Stimulated activated effector memory CD8-positive, alpha-beta T cell treated with anti-CD3 and anti-CD28 coated beads, Interleukin-12 subunit alpha, Interleukin-12 subunit beta, amount 100 ng/mL, for 72 hours (primary cell): ENCODE data around the gene CSMD2.

Experiments
- ATAC-seq: fragments of 150-1000 bp; cut with Tn5 transposase; 2 replicates; pipeline ENCODE4 v1.10.0; 2021
- DNase-seq, 2 donors: peaks; one replicate each; pipeline ENCODE4 v3.0.0; 2021 to 2022; ENCODE audit warnings: low spot score in 2 of 2
- H3K27ac Mint-ChIP-seq: one replicate; pipeline ENCODE4 v1.8.0; 2022; ENCODE audit warnings: mild to moderate bottlenecking, mixed read lengths
- H3K36me3 Mint-ChIP-seq: one replicate; pipeline ENCODE4 v1.8.0; 2022; ENCODE audit warnings: mild to moderate bottlenecking, mixed read lengths
- H3K4me1 Mint-ChIP-seq: one replicate; pipeline ENCODE4 v1.8.0; 2022; ENCODE audit warnings: mixed read lengths
- H3K4me3 Mint-ChIP-seq: one replicate; pipeline ENCODE4 v1.8.0; 2022; ENCODE audit warnings: mild to moderate bottlenecking, mixed read lengths
- H3K9me3 Mint-ChIP-seq: one replicate; pipeline ENCODE4 v1.8.0; 2022; ENCODE audit warnings: mixed read lengths

CSMD2 gene

DNA sequence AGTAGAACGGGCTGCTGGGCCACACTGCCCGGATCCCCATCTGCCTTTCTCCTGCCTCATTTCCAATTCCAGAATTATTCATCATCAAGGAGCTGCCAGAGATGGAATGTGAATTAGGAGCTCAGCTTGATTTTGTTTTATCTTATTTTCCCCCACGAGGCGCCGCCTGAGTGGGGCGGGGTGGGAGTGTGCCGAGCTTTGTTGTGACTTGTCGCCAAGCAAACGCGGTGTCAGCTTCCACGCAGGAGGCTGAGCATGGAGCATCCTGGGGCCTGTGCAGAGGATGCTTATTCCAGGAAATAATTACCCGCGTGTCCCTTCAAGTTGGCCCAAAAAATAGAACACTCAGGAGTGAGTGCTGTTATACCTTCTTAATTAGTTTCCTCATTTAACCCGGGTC lies 209.9 kb downstream of the CSMD2 start:
- H3K4me3 Mint-ChIP-seq: no peak overlapping the region
- H3K4me1 Mint-ChIP-seq: no peaks in the 10 kb centered on the region

DNA sequence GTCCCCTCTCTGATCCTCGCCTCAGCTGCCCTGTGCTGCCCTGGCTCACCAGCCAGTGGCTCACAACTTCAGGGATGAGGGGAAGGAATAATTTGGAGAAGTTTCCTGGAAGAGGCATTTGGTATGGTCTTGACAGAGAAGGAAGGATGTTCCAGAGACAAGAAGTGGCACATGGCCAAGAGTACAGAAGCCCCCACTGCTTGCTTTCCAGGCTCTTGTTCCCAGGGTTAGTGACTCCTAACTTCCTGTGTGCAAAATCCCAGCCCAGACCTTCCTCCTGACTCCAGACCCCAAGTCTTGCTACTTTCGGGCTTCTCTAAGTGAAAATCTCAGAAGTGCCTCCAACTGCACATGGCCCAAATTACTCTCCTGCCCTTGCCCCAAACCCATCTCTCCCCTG lies 215.5 kb downstream of the CSMD2 start:
- H3K4me1 Mint-ChIP-seq: no peaks in the 10 kb centered on the region
- H3K36me3 Mint-ChIP-seq: no peaks in the 10 kb centered on the region
- DNase-seq: no peak
- no peaks in the 10 kb centered on the region for H3K9me3 Mint-ChIP-seq
- no peak for ATAC-seq
- H3K4me3 Mint-ChIP-seq: no peak overlapping the region
- no peak overlapping the region for H3K27ac Mint-ChIP-seq

More for the DNA sequence above, 209.9 kb downstream of the CSMD2 start:
- no peaks in the 10 kb centered on the region for H3K9me3 Mint-ChIP-seq
- H3K36me3 Mint-ChIP-seq: no peaks in the 10 kb centered on the region
- H3K27ac Mint-ChIP-seq: no peak overlapping the region
- DNase-seq (no peak), ATAC-seq (no peak)

DNA sequence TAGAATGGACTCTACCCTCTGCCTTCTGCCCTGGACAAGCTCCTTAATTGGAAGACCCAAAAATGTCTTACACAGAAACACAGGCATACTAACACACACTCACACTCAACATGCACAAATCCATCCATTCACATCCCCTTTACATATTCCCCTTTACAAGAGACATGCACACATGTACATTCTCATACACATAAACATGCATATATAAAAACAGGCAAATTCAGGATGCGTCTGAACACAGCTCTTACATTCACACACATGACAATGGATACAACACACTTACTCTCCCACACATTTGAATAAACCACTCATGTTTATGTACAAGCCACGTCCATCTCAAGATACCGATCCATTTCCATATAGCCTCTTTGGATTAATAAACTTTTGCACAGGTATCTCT lies 216.7 kb downstream of the CSMD2 start:
- no peaks in the 10 kb centered on the region for H3K36me3 Mint-ChIP-seq
- H3K4me3 Mint-ChIP-seq: no peak overlapping the region
- no peak for DNase-seq
- H3K9me3 Mint-ChIP-seq: no peaks in the 10 kb centered on the region
- H3K4me1 Mint-ChIP-seq: no peaks in the 10 kb centered on the region
- no peak overlapping the region for H3K27ac Mint-ChIP-seq
- ATAC-seq: no peak

DNA sequence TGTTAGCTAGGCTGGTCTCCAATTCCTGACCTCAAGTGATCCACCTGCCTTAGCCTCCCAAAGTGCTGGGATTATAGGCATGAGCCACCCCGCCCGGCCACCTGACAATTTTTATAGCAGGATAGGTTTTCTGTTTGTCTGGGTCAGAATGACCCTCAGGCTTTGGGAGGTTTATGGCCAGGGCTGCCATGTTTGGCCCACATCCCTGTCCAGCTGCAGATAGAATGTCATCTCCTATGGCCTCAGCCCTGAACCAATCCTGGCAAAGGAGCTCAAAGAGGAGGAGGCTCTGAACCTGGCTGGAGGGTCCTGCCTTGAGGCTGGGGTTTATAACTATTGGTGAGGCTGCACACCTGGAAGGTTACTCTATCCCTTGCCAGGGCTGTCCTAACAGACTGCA lies 218.2 kb downstream of the CSMD2 start:
- H3K36me3 Mint-ChIP-seq: no peaks in the 10 kb centered on the region
- no peaks in the 10 kb centered on the region for H3K9me3 Mint-ChIP-seq
- ATAC-seq (no peak), DNase-seq (no peak)
- H3K4me1 Mint-ChIP-seq: no peaks in the 10 kb centered on the region
- H3K4me3 Mint-ChIP-seq: no peak overlapping the region
- H3K27ac Mint-ChIP-seq: no peak overlapping the region

DNA sequence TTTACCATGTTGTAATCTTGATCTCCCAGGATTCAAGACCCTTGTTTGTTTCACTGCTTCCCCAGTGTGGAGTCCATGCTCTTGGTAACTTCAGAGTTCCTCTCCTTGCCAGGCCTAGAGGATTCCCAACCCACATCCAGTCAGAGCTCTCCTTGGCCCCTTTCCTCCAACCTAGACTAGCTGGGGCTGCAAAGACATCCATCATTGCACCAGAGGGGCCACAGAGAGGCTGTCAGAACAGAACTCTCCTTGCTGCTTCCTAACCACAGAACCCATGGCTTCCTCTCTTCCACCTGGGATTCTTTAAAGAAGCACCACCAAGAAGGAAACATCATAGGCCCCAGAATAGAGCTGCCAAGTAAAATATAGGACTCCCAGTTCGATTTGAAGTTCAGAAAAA lies 220.2 kb downstream of the CSMD2 start:
- ATAC-seq (no peak), DNase-seq (no peak)
- peaks cover 3% of the 10 kb centered on the region for H3K9me3 Mint-ChIP-seq
- H3K36me3 Mint-ChIP-seq: no peaks in the 10 kb centered on the region
- H3K4me1 Mint-ChIP-seq: no peaks in the 10 kb centered on the region
- H3K27ac Mint-ChIP-seq: no peak overlapping the region
- H3K4me3 Mint-ChIP-seq: no peak overlapping the region

DNA sequence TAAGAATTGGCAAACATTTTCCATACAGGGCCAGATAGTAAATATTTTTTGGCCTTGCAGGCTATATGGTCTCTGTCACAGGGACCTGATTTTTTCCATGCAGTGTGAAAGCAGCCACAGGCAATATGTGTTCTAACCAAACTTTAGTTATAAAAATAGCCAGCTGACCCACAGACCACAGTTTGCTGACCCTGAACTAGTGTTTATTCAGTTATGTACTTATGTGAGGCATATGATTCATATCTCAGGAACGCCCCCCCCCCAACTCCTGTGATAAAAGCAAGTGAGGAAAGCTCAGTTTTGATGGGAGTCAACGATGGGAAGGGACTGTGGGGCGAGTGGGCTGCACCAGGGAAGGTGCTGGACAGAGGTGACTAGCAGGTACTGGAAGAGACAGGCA lies 221.1 kb downstream of the CSMD2 start:
- no peak for DNase-seq
- peaks cover 5% of the 10 kb centered on the region for H3K9me3 Mint-ChIP-seq
- H3K36me3 Mint-ChIP-seq: no peaks in the 10 kb centered on the region
- H3K27ac Mint-ChIP-seq: no peak overlapping the region
- H3K4me3 Mint-ChIP-seq: no peak overlapping the region
- no peak for ATAC-seq
- H3K4me1 Mint-ChIP-seq: no peaks in the 10 kb centered on the region

DNA sequence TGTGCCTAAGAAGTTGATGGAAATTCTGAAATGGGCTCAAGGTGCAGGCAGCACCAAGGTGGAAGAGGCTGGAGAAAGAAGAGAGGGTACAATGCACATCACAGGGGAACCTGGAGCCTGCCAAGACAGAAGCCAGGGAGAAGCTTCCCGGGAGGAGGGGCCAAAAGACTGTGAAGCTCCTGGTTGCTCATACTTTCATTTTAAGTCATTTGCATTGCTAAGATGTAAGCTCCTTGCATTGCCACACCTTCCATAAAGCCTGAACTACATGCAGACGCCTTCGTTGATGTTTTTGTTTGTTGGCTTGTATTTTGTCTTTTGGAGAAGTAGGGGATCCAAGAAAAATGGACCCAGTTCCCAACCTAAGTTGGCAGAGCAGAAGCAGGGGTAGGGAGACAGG lies 232.2 kb downstream of the CSMD2 start:
- no peak for DNase-seq
- Mint-ChIP-seq H3K4me1 (no peaks in the 10 kb centered on the region), H3K27ac (no peak overlapping the region), H3K9me3 (no peaks in the 10 kb centered on the region), H3K4me3 (no peak overlapping the region), H3K36me3 (no peaks in the 10 kb centered on the region)
- no peak for ATAC-seq

DNA sequence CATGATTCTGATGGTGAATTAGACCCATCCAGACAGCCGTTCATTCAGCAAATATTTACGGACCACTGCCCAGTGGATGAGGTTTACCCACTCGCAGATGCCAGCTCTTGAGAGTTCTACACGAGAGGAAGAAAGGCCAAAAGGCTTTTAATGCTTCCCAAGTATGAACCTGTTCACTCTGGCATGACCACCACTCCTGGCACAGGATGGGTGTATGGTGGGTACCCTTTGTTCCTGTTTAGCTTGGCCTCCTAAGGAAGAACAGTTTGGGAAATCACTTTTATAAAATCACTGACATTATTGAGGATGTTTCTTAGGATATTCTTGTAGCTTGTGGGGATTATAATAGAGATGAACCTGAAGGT lies 233.9 kb downstream of the CSMD2 start:
- no peak overlapping the region for H3K27ac Mint-ChIP-seq
- H3K9me3 Mint-ChIP-seq: no peaks in the 10 kb centered on the region
- ATAC-seq: no peak
- H3K36me3 Mint-ChIP-seq: no peaks in the 10 kb centered on the region
- H3K4me1 Mint-ChIP-seq: no peaks in the 10 kb centered on the region
- DNase-seq: no peak
- H3K4me3 Mint-ChIP-seq: no peak overlapping the region

DNA sequence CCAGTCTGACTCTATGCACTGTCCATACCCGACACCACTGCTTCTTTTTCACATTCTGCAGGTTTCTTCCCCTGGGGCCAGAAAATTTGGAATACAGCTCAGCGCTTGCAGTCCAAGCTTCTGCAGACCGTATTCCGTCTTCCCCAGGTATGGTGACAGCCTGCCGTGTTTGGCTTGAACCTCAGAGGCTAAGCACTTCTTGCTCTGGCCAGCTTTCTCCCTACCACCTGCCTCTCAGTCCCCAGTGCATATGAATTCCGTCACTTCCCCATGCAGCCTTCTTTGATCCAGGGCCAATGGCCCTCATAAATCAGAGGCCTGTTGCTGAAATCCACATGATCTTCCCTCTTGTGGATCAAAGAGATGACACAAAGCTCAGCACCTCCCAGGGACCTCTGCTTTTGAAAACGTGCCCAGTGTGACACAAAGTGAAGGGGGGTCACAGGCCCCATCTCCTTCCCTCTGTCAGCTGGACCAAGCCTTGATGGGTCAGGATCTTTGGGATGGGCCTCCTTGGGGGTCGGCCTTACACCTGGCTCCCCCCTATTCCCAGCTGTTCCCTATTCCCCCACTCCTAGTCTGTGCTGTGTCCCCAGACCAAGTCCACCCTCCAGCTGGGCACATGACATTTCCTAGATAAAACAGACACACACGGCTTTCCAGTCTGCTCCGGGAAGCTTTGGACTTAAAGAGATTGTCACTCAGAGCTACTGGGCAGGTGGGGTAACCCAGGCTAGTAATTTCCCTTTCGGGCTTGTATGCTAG lies 234.5 kb downstream of the CSMD2 start:
- peaks cover 2% of the 10 kb centered on the region for H3K9me3 Mint-ChIP-seq
- no peaks in the 10 kb centered on the region for H3K36me3 Mint-ChIP-seq
- ATAC-seq (no peak), DNase-seq (no peak)
- H3K4me3 Mint-ChIP-seq: no peak overlapping the region
- H3K27ac Mint-ChIP-seq: no peak overlapping the region
- no peaks in the 10 kb centered on the region for H3K4me1 Mint-ChIP-seq

DNA sequence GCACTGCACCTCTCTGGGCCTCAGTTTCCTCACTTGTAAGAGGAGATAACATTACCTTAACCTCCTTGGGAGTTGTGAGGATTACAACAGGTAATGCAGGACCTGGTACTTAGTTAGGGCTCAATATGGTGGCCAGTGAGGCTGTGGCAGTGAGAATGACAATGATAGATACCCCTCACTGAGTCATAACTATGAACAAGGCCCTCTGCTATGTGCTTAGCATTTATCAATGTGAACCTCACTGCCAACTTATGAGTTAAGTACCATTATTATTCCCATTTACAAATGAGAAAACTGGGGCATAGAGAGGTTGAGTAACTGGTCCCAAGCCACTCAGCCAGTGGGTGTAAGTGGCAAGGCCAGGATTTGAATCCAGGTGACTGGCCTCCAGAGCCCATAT lies 236.8 kb downstream of the CSMD2 start:
- H3K27ac Mint-ChIP-seq: no peak overlapping the region
- H3K9me3 Mint-ChIP-seq: peaks cover 2% of the 10 kb centered on the region
- ATAC-seq (no peak), DNase-seq (no peak)
- H3K36me3 Mint-ChIP-seq: no peaks in the 10 kb centered on the region
- H3K4me3 Mint-ChIP-seq: no peak overlapping the region
- no peaks in the 10 kb centered on the region for H3K4me1 Mint-ChIP-seq

DNA sequence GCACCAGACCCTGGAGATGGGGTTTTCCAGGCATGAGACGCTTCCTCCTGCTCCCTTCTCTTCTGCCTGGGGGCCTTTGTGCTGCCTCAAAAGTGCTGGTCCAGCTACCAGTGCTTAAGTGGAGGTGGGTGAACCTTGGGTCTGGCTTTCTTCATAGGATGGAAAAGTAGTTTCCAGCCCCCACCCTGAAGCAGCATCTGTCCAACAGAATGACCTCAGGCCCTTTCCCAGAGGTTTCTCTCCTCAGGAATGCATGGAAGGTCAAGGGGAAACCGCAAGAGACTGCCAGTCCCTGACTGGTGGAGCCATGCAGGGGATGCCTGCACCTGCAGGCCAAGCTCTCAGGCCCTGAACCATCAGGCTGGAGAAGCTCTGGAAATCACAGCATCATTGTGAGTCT lies 237.3 kb downstream of the CSMD2 start:
- Mint-ChIP-seq H3K4me1 (no peaks in the 10 kb centered on the region), H3K9me3 (peaks cover 2% of the 10 kb centered on the region)

DNA sequence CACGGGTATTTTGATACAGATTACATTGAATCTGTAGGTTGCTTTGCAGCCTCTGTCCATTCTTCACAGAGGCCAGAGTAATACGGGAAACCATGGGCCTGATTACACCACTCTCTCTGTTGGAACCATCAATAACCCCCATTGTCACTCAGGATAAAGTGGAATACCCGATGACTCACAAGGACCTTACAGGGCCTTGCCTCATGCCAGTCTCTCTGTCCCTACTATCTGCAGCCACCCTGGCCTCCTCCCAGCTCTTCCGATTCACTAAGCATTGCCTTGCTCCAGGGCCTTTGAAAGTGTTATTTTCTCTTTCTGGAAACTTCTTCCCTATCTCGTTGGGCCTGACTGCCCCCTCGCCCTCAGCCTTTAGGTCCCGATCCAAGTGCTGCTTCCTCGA lies 239.4 kb downstream of the CSMD2 start:
- DNase-seq: no peak
- H3K27ac Mint-ChIP-seq: no peak overlapping the region
- H3K4me3 Mint-ChIP-seq: no peak overlapping the region
- no peaks in the 10 kb centered on the region for H3K4me1 Mint-ChIP-seq
- H3K36me3 Mint-ChIP-seq: no peaks in the 10 kb centered on the region
- H3K9me3 Mint-ChIP-seq: peaks cover 2% of the 10 kb centered on the region
- ATAC-seq: no peak

More for the DNA sequence above, 237.3 kb downstream of the CSMD2 start:
- DNase-seq (no peak), ATAC-seq (no peak)
- no peak overlapping the region for H3K27ac Mint-ChIP-seq
- no peaks in the 10 kb centered on the region for H3K36me3 Mint-ChIP-seq
- H3K4me3 Mint-ChIP-seq: no peak overlapping the region

DNA sequence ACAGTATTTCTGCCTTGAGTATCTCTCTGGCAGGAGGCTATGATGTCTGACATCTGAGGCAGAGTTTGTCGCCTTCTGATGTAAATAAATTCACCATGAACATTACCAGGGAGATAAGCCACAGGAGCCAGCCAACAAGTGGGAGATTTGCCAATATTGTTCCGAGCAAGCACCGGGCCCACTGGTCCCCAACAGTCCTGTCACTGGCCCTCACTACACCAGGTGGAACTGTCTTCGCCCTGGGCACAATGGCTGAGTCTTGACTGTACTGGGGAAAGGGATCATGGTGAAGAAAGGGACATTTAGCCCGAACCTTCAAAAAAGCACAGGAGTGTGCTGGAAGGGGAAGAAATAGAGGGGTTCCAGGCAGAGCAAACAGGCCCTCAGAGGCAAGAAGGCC lies 243.7 kb downstream of the CSMD2 start:
- Mint-ChIP-seq H3K36me3 (no peaks in the 10 kb centered on the region), H3K4me1 (no peaks in the 10 kb centered on the region), H3K27ac (no peak overlapping the region), H3K4me3 (no peak overlapping the region), H3K9me3 (peaks cover 5% of the 10 kb centered on the region)
- ATAC-seq: no peak
- DNase-seq: no peak

DNA sequence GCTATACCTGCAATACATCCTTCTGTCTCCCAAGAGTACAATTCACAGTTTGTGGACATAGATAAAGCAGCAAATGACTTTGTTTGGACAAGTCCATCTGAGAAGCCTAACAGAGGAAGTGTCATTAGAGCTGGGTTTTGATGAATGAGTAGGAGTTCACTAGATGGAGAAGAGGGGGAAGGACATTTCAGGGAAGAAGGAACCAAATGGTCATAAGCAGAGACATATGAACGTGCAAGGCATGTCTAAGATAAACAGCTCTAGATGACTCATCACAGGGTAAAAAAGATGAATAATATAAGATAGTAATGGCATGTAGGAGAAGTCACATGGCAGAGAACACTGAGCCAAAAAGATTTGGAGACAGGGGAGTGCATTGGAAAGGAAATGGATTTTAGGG lies 246.7 kb downstream of the CSMD2 start:
- ATAC-seq: no peak
- H3K4me1 Mint-ChIP-seq: no peaks in the 10 kb centered on the region
- H3K9me3 Mint-ChIP-seq: peaks cover 3% of the 10 kb centered on the region
- H3K36me3 Mint-ChIP-seq: no peaks in the 10 kb centered on the region
- no peak for DNase-seq
- no peak overlapping the region for H3K4me3 Mint-ChIP-seq
- no peak overlapping the region for H3K27ac Mint-ChIP-seq

DNA sequence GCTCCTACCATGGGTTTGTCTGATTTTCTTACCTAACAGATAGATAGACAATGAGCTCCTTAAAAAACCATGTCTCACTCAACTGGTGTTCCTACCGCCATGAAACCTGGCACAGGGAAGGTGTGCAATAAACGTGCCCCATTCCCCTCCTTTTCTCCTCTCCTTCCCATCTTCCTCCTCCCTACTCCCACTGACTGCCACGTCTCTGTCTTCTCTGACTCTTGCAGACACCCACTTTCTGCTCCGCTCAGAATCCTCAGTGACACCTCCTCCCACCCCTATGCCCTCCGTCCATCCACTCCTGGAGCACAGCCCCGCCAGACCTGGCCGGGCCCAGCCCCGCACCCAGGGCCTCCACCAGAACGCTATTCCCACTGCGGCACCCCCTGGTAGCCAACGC lies 248.2 kb downstream of the CSMD2 start:
- DNase-seq (no peak), ATAC-seq (no peak)
- H3K36me3 Mint-ChIP-seq: no peaks in the 10 kb centered on the region
- peaks cover 3% of the 10 kb centered on the region for H3K9me3 Mint-ChIP-seq
- H3K4me3 Mint-ChIP-seq: no peak overlapping the region
- H3K27ac Mint-ChIP-seq: no peak overlapping the region
- H3K4me1 Mint-ChIP-seq: no peaks in the 10 kb centered on the region

DNA sequence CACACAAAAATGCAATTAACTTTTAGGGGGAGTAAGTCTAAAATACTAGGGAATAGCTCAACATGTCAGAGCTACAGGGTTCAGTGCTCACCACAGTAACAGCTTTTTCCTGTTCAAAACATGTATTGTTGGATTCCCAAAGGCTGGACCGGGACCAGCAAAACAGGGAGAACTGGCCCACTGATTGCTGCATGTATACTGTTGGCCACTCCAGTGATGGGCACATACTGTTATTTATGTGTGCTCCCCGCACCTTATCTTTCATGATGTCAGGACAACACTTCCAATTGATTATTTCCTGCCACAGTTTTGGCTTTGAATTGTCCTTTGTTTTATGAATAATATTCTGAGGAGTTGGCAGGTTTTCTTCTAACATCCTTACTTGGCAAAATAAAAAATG lies 250.5 kb downstream of the CSMD2 start:
- no peak overlapping the region for H3K27ac Mint-ChIP-seq
- H3K4me3 Mint-ChIP-seq: no peak overlapping the region
- H3K4me1 Mint-ChIP-seq: no peaks in the 10 kb centered on the region
- ATAC-seq (no peak), DNase-seq (no peak)
- no peaks in the 10 kb centered on the region for H3K9me3 Mint-ChIP-seq
- no peaks in the 10 kb centered on the region for H3K36me3 Mint-ChIP-seq
